SHP77 (cell line): ENCODE results near the gene INHBE.
"Not testable (repeated sequence)": the region's sequence is repeated elsewhere in the genome, so short reads cannot be mapped to it uniquely, and the experiment has no call there.

ENCODE experiments used
- DNase-seq, 2 experiments: peaks; one replicate each; lab custom pipeline; 2025; lab: John Stamatoyannopoulos, UW

INHBE gene

GRCh38 chr12:57454566-57455373 lies at the start of gene INHBE:
INHBE (plus strand) TSS chr12:57455307; CDS start chr12:57455537, 230 bp downstream.
- peak; percentile 82 to 85 for DNase-seq

- DNase-seq: no peak
Observed at GRCh38 chr12:57410534-57410933, 44.6 kb upstream of the INHBE start.

GRCh38 chr12:57414160-57414559 lies 40.9 kb upstream of the INHBE start:
- DNase-seq: not testable (repeated sequence)

GRCh38 chr12:57415088-57415487 lies 40.0 kb upstream of the INHBE start:
- no peak for DNase-seq

- DNase-seq: no peak
Observed at GRCh38 chr12:57416039-57416996, 38.8 kb upstream of the INHBE start.

GRCh38 chr12:57418255-57418654 lies 36.9 kb upstream of the INHBE start:
- DNase-seq: no peak

- DNase-seq: no peak
Observed at GRCh38 chr12:57419495-57419894, 35.6 kb upstream of the INHBE start.

GRCh38 chr12:57420482-57420881 lies 34.6 kb upstream of the INHBE start:
- DNase-seq: no peak

GRCh38 chr12:57426948-57427347 lies 28.2 kb upstream of the INHBE start:
- not testable (repeated sequence) for DNase-seq

GRCh38 chr12:57428965-57429364 lies 26.1 kb upstream of the INHBE start:
- DNase-seq: no peak

GRCh38 chr12:57429473-57430111 lies 25.5 kb upstream of the INHBE start:
- DNase-seq: no peak

- peak in 1 of 2 experiments; percentile 73 for DNase-seq
Observed at GRCh38 chr12:57430112-57430930, 24.8 kb upstream of the INHBE start.

- DNase-seq: peak; percentile 90 to 95
Observed at GRCh38 chr12:57430931-57431566, 24.1 kb upstream of the INHBE start, which contains the start of gene R3HDM2. R3HDM2 (minus strand) TSS chr12:57431043; CDS start chr12:57310428, 120,615 bp downstream.

- no peak for DNase-seq
Observed at GRCh38 chr12:57431654-57432188, 23.4 kb upstream of the INHBE start.

- DNase-seq: no peak
Observed at GRCh38 chr12:57433370-57433769, 21.7 kb upstream of the INHBE start.

GRCh38 chr12:57434517-57435223 lies 20.4 kb upstream of the INHBE start, which contains the start of gene INHBC:
INHBC (plus strand) TSS chr12:57434784; CDS start chr12:57434887, 103 bp downstream.
- DNase-seq: no peak

GRCh38 chr12:57435293-57435692 lies 19.8 kb upstream of the INHBE start:
- no peak for DNase-seq

- no peak for DNase-seq
Observed at GRCh38 chr12:57438400-57438799, 16.7 kb upstream of the INHBE start.

- DNase-seq: no peak
Observed at GRCh38 chr12:57439762-57440266, 15.3 kb upstream of the INHBE start.
